H1 (cell line): Measurements from ENCODE around the gene GAREM2. TPM values are rescaled to one million over a fixed set of nuclear protein-coding genes. Genes with fewer than 3 reads are reported as not detected.

Experiments
- CTCF ChIA-PET: fragments of 300-600 bp; sonication (Branson Sonifier 250); formaldehyde crosslinking; loops from one replicate; lab custom pipeline; 2021; ENCODE audit not compliant: partially characterized antibody; lab: Charles Lee
- POLR2A ChIA-PET: fragments of 300-600 bp; sonication (Branson Sonifier 250); formaldehyde crosslinking; loops from one replicate; lab custom pipeline; 2021; ENCODE audit warnings: inconsistent platforms; ENCODE audit not compliant: partially characterized antibody; lab: Charles Lee
- DNase-seq, 2 experiments: peaks; one replicate each; pipeline versions ENCODE4 v3.0.0 to v3.0.0-alpha.2; 2010 to 2022; ENCODE audit warnings: low spot score in 2 of 2, low read depth in 1 of 2, mixed read lengths in 1 of 2
- FAIRE-seq: peaks from 2 replicates; lab custom pipeline; 2011; peaks lifted over from hg19 to GRCh38; lab: Jason Lieb, UNC
- H2AFZ ChIP-seq: 2 replicates; pipeline ENCODE4 v1.8.1; 2012; ENCODE audit warnings: low read length, inconsistent platforms
- H2AK5ac ChIP-seq: 2 replicates; pipeline ENCODE4 v1.6.1; 2013; ENCODE audit warnings: low read depth, low read length
- H2BK120ac ChIP-seq: replicated peaks from 2 replicates; pipeline ENCODE3; 2013; ENCODE audit warnings: low read depth, low read length, inconsistent platforms
- H2BK12ac ChIP-seq: 2 replicates; pipeline ENCODE4 v1.6.1; 2013; ENCODE audit warnings: low read depth, low read length
- H2BK15ac ChIP-seq: 2 replicates; pipeline ENCODE4 v1.6.1; 2013; ENCODE audit warnings: low read length
- H2BK20ac ChIP-seq: 2 replicates; pipeline ENCODE4 v1.6.1; 2013; ENCODE audit warnings: low read length
- H2BK5ac ChIP-seq: 2 replicates; pipeline ENCODE4 v1.6.1; 2013; ENCODE audit warnings: low read depth, low read length
- H3K14ac ChIP-seq: 2 replicates; pipeline ENCODE4 v1.6.1; 2013; ENCODE audit warnings: inconsistent platforms; ENCODE audit not compliant: insufficient read length
- H3K18ac ChIP-seq: 2 replicates; pipeline ENCODE4 v1.6.1; 2013; ENCODE audit warnings: low read length; ENCODE audit errors: extremely low read depth
- H3K23ac ChIP-seq: 2 replicates; pipeline ENCODE4 v1.6.1; 2013; ENCODE audit warnings: inconsistent platforms; ENCODE audit not compliant: insufficient read length
- H3K23me2 ChIP-seq: 2 replicates; pipeline ENCODE4 v1.6.1; 2013; ENCODE audit warnings: low read depth, low read length
- H3K27ac ChIP-seq: 2 replicates; pipeline ENCODE4 v1.6.1; 2011; ENCODE audit warnings: low read depth, low read length, inconsistent platforms
- H3K27me3 ChIP-seq, 4 experiments: replicated peaks in 1 of 4; 1 replicate in 1 of 4; 2 replicates in 3 of 4; pipeline versions ENCODE4 v1.6.1 to v1.8.1; 2011 to 2013; ENCODE audit warnings: low read length in 3 of 4, mild to moderate bottlenecking in 3 of 4, inconsistent platforms in 2 of 4, mixed read lengths in 2 of 4, moderate library complexity in 1 of 4; ENCODE audit not compliant: control insufficient read depth in 3 of 4, insufficient read depth in 3 of 4; ENCODE audit errors: extremely low read depth in 1 of 4
- H3K36me3 ChIP-seq, 4 experiments: 2 replicates each; pipeline versions ENCODE4 v1.6.1 to v1.8.1; 2011 to 2013; ENCODE audit warnings: mild to moderate bottlenecking in 4 of 4, low read length in 3 of 4, moderate library complexity in 2 of 4, control low read depth in 1 of 4, inconsistent platforms in 1 of 4; ENCODE audit not compliant: insufficient read depth in 4 of 4, control insufficient read depth in 2 of 4
- H3K4ac ChIP-seq: replicated peaks from 2 replicates; pipeline ENCODE3; 2013; ENCODE audit warnings: low read length, low read depth, mixed read lengths, inconsistent platforms; ENCODE audit not compliant: insufficient read length
- H3K4me1 ChIP-seq, 4 experiments: replicated peaks in 1 of 4; 1 replicate in 1 of 4; 2 replicates in 3 of 4; pipeline versions ENCODE4 v1.6.1 to v1.8.1; 2011 to 2013; ENCODE audit warnings: low read length in 3 of 4, inconsistent platforms in 2 of 4, mixed read lengths in 1 of 4; ENCODE audit not compliant: insufficient read depth in 4 of 4, control insufficient read depth in 3 of 4
- H3K4me2 ChIP-seq, 2 experiments: 2 replicates each; pipeline versions ENCODE4 v1.6.1 to v1.8.1; 2011 to 2013; ENCODE audit warnings: low read depth in 2 of 2, low read length in 2 of 2, control low read depth in 1 of 2, inconsistent platforms in 1 of 2, mild to moderate bottlenecking in 1 of 2; ENCODE audit not compliant: insufficient read depth in 1 of 2
- H3K4me3 ChIP-seq, 4 experiments: fragments of 200-600, 300-600 bp in 1 of 4; sonication (generic), shearing (Covaris generic), sonication (Bioruptor Twin) in 1 of 4; 2 replicates each; pipeline versions ENCODE4 v1.5.1 to v1.8.1; 2011 to 2016; ENCODE audit warnings: low read length in 4 of 4, low read depth in 3 of 4, control low read depth in 2 of 4, inconsistent platforms in 2 of 4, mild to moderate bottlenecking in 2 of 4, mixed read lengths in 1 of 4, moderate library complexity in 1 of 4; ENCODE audit not compliant: insufficient read depth in 2 of 4; ENCODE audit errors: extremely low read depth in 1 of 4
- H3K56ac ChIP-seq: replicated peaks from 2 replicates; pipeline ENCODE3; 2013; ENCODE audit warnings: low read depth, mild to moderate bottlenecking, mixed read lengths, low read length, inconsistent platforms; ENCODE audit not compliant: insufficient read length
- H3K79me1 ChIP-seq: 2 replicates; pipeline ENCODE4 v1.6.1; 2013; ENCODE audit warnings: low read depth, low read length, control low read depth
- H3K79me2 ChIP-seq, 2 experiments: 2 replicates each; pipeline versions ENCODE4 v1.6.1 to v1.8.1; 2012 to 2013; ENCODE audit warnings: low read length in 2 of 2, mild to moderate bottlenecking in 2 of 2, inconsistent platforms in 1 of 2; ENCODE audit not compliant: insufficient read depth in 2 of 2, control insufficient read depth in 1 of 2
- H3K9ac ChIP-seq, 4 experiments: replicated peaks in 1 of 4; 1 replicate in 1 of 4; 2 replicates in 3 of 4; pipeline versions ENCODE4 v1.6.1 to v1.8.1; 2011 to 2013; ENCODE audit warnings: low read depth in 3 of 4, low read length in 3 of 4, control low read depth in 2 of 4, mild to moderate bottlenecking in 2 of 4, moderate library complexity in 2 of 4, inconsistent platforms in 1 of 4; ENCODE audit errors: extremely low read depth in 1 of 4
- H3K9me3 ChIP-seq, 2 experiments: 2 replicates each; pipeline versions ENCODE4 v1.6.1 to v1.8.1; 2012 to 2013; ENCODE audit warnings: mild to moderate bottlenecking in 2 of 2, moderate library complexity in 2 of 2, control low read depth in 1 of 2, inconsistent platforms in 1 of 2, low read depth in 1 of 2, low read length in 1 of 2, mixed read lengths in 1 of 2; ENCODE audit not compliant: insufficient read depth in 2 of 2
- H4K20me1 ChIP-seq, 2 experiments: replicated peaks in 1 of 2; 2 replicates each; pipeline versions ENCODE3 to v1.8.1; 2011 to 2013; ENCODE audit warnings: inconsistent platforms in 2 of 2, low read length in 2 of 2, mild to moderate bottlenecking in 1 of 2; ENCODE audit not compliant: insufficient read depth in 2 of 2, control insufficient read depth in 1 of 2
- H4K5ac ChIP-seq: 2 replicates; pipeline ENCODE4 v1.6.1; 2013; ENCODE audit warnings: low read length, low read depth, mixed read lengths, inconsistent platforms; ENCODE audit not compliant: insufficient read length
- H4K8ac ChIP-seq: 2 replicates; pipeline ENCODE4 v1.8.0; 2013; ENCODE audit warnings: mild to moderate bottlenecking, moderate library complexity, low read length, inconsistent platforms; ENCODE audit not compliant: insufficient read depth; ENCODE audit errors: extremely low read depth
- H4K91ac ChIP-seq: replicated peaks from 2 replicates; pipeline ENCODE3; 2013; ENCODE audit warnings: low read length, mixed read lengths, inconsistent platforms; ENCODE audit not compliant: insufficient read length
- BACH1 ChIP-seq: IDR thresholded peaks from 2 replicates; pipeline ENCODE4 v1.6.1; 2012; ENCODE audit warnings: low read length, improper control_type of control experiment
- BCL11A ChIP-seq, 2 experiments: IDR thresholded peaks; one replicate each; pipeline ENCODE4 v1.6.1; 2011; ENCODE audit warnings: low read depth in 2 of 2, low read length in 2 of 2, mild to moderate bottlenecking in 2 of 2
- CBX5 ChIP-seq: fragments of 300-800, 300-1000 bp; sonication (generic); IDR thresholded peaks from 2 replicates; pipeline ENCODE4 v1.7.1; 2016; ENCODE audit warnings: antibody characterized with exemption, low read length, low read depth
- CEBPB ChIP-seq: IDR thresholded peaks from 2 replicates; pipeline ENCODE4 v1.6.1; 2012; ENCODE audit warnings: low read depth, low read length
- FOSL1 ChIP-seq: IDR thresholded peaks from 2 replicates; pipeline ENCODE4 v1.6.1; 2011; ENCODE audit warnings: mild to moderate bottlenecking, low read depth, low read length, moderate library complexity; ENCODE audit not compliant: insufficient read depth
- HDAC2 ChIP-seq, 2 experiments: fragments of 300-600 bp in 1 of 2; sonication (generic) in 1 of 2; IDR thresholded peaks; 2 replicates each; pipeline ENCODE4 v1.6.1; 2011 to 2012; ENCODE audit warnings: low read depth in 2 of 2, low read length in 2 of 2, mild to moderate bottlenecking in 2 of 2, moderate library complexity in 2 of 2, borderline replicate concordance in 1 of 2, inconsistent platforms in 1 of 2
- HDAC6 ChIP-seq: IDR thresholded peaks from one replicate; pipeline ENCODE4 v1.7.1; 2012; ENCODE audit warnings: low read depth, mild to moderate bottlenecking, inconsistent platforms, low read length, moderate library complexity
- PHF8 ChIP-seq: fragments of 200-600 bp; sonication (generic); conservative IDR thresholded peaks from 2 replicates; pipeline ENCODE4 v1.7.1; 2012; ENCODE audit warnings: low read depth, mild to moderate bottlenecking, inconsistent platforms, low read length, moderate library complexity
- POLR2A ChIP-seq, 2 experiments: IDR thresholded peaks; 1 replicate in 1 of 2; 2 replicates in 1 of 2; pipeline ENCODE4 v1.6.1; 2011; ENCODE audit warnings: low read depth in 2 of 2, low read length in 2 of 2, mild to moderate bottlenecking in 2 of 2; ENCODE audit errors: control extremely low read depth in 1 of 2
- SIRT6 ChIP-seq: IDR thresholded peaks from one replicate; pipeline ENCODE4 v1.7.1; 2012; ENCODE audit warnings: low read length, inconsistent platforms
- TAF7 ChIP-seq: optimal IDR thresholded peaks from 2 replicates; pipeline ENCODE3; 2011; ENCODE audit warnings: low read depth, mild to moderate bottlenecking, inconsistent platforms, low read length, moderate library complexity, borderline replicate concordance
- TEAD4 ChIP-seq: IDR thresholded peaks from 2 replicates; pipeline ENCODE4 v1.6.1; 2012; ENCODE audit warnings: low read depth, low read length, inconsistent platforms, mixed read lengths
- ZNF274 ChIP-seq: IDR thresholded peaks from 2 replicates; pipeline ENCODE4 v1.7.0; 2012; ENCODE audit warnings: low read length, borderline replicate concordance; ENCODE audit errors: extremely low read depth
- WGBS, 2 experiments: shearing (Covaris generic) in 1 of 2; methylation state at CpG; one replicate each; pipeline versions ENCODE4 v1.1.6 to v1.1.7; 2013 to 2015; ENCODE audit warnings: low lambda C conversion rate in 2 of 2, mixed read lengths in 2 of 2, inconsistent platforms in 1 of 2, low coverage in 1 of 2, missing lambda C conversion rate in 1 of 2; ENCODE audit not compliant: insufficient replicate concordance in 2 of 2, insufficient coverage in 1 of 2, insufficient read length in 1 of 2; ENCODE audit errors: extremely low coverage in 1 of 2, missing lambda C conversion rate in 1 of 2; 5-methylcytosine and 5-hydroxymethylcytosine counted together
- polyA plus RNA-seq, 7 experiments: library from polyadenylated mRNA; depleted of rRNA in 3 of 7; stranded (reverse) in 5 of 7; unstranded in 2 of 7; fragments of >200 nt in 5 of 7; fragments of 200-250 nt in 2 of 7; gene quantifications; 1 replicate in 5 of 7; 2 replicates in 1 of 7; 4 replicates in 1 of 7; pipeline versions ENCODE4 v1.2.1 to v1.2.3, GENCODE V29; 2011 to 2013; ENCODE audit warnings: missing spikeins in 2 of 7, mixed read lengths in 2 of 7
- total RNA-seq: library from RNA; stranded (reverse); fragmentation: NEBNext Ultra II Directional; extraction: Animal tissue kit (Norgen Biotek cat#: 25700); gene quantifications from 2 replicates; pipeline ENCODE4 v1.2.1, GENCODE V29; 2021
- TF ChIP-seq, protein P1 (sequence below): IDR thresholded peaks from 2 replicates; pipeline ENCODE4 v1.6.1; 2011; ENCODE audit warnings: low read depth, mild to moderate bottlenecking, low read length; ENCODE audit not compliant: insufficient read depth

The GAREM2 gene
- total and polyA plus RNA-seq, 2 of the 8 experiments (the other 6 are each of a cell fraction or from before 2014, with no cell fraction given): 19.9 TPM

DNA sequence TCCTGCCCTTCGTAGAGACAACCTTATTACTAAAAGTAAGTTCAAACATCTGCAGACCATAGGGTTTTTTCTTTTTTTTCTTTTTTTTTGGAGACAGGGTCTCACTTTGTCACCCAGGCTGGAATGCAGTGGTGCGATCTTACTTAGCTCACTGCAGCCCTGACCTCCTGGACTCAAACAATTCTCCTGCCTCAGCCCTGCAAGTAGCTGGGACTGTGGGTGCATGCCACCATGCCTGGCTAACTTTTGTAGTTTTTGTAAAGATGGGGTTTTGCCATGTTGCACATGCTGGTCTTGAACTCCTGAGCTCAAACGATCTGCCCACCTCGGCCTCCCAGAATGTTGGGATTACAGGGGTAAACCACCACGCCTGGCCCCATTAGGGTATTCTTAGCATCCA lies 39.1 kb downstream of the GAREM2 start:
- Histone ChIP-seq H3K9me3 (no peaks in the 10 kb centered on the region), H2AK5ac (no peak overlapping the region), H3K4me2 (no peak overlapping the region), H3K14ac (no peak overlapping the region), H2BK15ac (no peak overlapping the region), H4K20me1 (peaks cover 0 to 4% of the 10 kb centered on the region in 2 experiments), H2AFZ (no peak overlapping the region), H3K4ac (no peak overlapping the region), H4K91ac (no peak overlapping the region), H3K23me2 (0 out of 2 replicates have a peak, but pooled peaks cover 1% of the 10 kb centered on the region), H3K56ac (no peak overlapping the region), H3K4me3 (no peak overlapping the region), H3K27me3 (no peaks in the 10 kb centered on the region), H4K8ac (no peak overlapping the region), H4K5ac (no peak overlapping the region), H2BK12ac (no peak overlapping the region), H3K9ac (no peak overlapping the region), H2BK5ac (no peak overlapping the region), H2BK120ac (no peak overlapping the region), H3K36me3 (peaks cover 7 to 71% (median 44%) of the 10 kb centered on the region in 4 experiments; a peak in 7 of 8 replicates), H3K79me1 (no peaks in the 10 kb centered on the region), H3K27ac (no peak overlapping the region), H3K4me1 (no peaks in the 10 kb centered on the region), H2BK20ac (no peak overlapping the region), H3K18ac (no peak overlapping the region), H3K23ac (no peak overlapping the region), H3K79me2 (no peaks in the 10 kb centered on the region)
- CTCF ChIA-PET: interaction anchor here (1.1 kb wide), 1 partner anchor 34 kb away, joined by 3 read pairs; no protein-coding TSS in a partner anchor
- no peak for FAIRE-seq
- POLR2A ChIA-PET: no interaction called here
- WGBS, 2 experiments: 96% methylated on average over 5 of the region's 5 CpGs; no CpG with 5 or more reads in 1 of the 2 experiments
- DNase-seq: no peak
- no peak for TF ChIP-seq TEAD4
- no peak for TF ChIP-seq BACH1
- TF ChIP-seq, protein P1, sequence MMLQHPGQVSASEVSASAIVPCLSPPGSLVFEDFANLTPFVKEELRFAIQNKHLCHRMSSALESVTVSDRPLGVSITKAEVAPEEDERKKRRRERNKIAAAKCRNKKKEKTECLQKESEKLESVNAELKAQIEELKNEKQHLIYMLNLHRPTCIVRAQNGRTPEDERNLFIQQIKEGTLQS: no peak
- no peak for TF ChIP-seq FOSL1
- TF ChIP-seq POLR2A (IDR thresholded peaks at IDR 0.05; ENCODE audit: control extremely low read depth in 1 of 2, low read depth in 2 of 2, low read length in 2 of 2): no peak
- no peak for TF ChIP-seq CBX5
- no peak for TF ChIP-seq HDAC2 (IDR thresholded peaks at IDR 0.05; ENCODE audit: borderline replicate concordance in 1 of 2, low read depth in 2 of 2, low read length in 2 of 2)
- TF ChIP-seq HDAC6: no peak
- TF ChIP-seq SIRT6: no peak
- TF ChIP-seq CEBPB: no peak
- TF ChIP-seq TAF7: no peak
- TF ChIP-seq PHF8: no peak
- TF ChIP-seq ZNF274: no peak
- TF ChIP-seq BCL11A (IDR thresholded peaks at IDR 0.05; ENCODE audit: low read depth in 2 of 2, low read length in 2 of 2): no peak
